Esophagus squamous epithelium (tissue), 4 donors: ENCODE measurements around the gene DCST2.

ENCODE experiments used
- CTCF ChIP-seq, 6 experiments: fragments of 450-650 bp in 4 of 6; fragments of 200-600 bp in 2 of 6; sonication (generic) in 2 of 6; IDR thresholded peaks; one replicate each; pipeline ENCODE4 v1.5.1; 2016 to 2019; ENCODE audit warnings: antibody characterized with exemption in 6 of 6, mild to moderate bottlenecking in 4 of 6, moderate library complexity in 4 of 6
- POLR2A ChIP-seq, 4 donors: fragments of 450-650 bp; IDR thresholded peaks; one replicate each; pipeline ENCODE4 v1.6.1; 2017; ENCODE audit warnings: antibody characterized with exemption in 4 of 4, mild to moderate bottlenecking in 4 of 4, moderate library complexity in 3 of 4

DNA sequence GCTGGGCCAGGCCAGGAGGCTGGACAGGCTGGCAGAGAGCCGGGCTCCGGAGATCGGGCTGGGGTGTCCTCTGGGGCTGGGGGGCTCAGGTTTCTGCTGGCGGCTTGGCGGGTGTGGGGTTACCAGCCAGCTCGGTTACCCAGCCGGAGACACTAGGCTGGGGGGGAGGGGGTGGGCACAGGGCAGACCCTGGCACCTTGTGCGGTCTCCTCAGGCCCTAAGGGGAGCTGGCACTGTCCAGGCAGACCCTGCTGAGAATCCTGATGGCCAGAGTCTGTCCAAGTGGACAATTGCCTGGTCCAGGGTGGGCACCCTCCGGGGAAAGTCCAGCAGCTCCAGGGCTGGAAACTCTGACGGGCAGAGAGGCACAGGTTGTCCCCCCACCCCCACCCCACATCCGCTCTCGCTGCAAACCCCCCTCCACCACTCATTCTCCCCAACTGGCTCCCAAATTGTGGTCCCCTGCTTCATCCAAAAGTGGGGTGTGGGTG lies 24.3 kb downstream of the DCST2 start:
- TF ChIP-seq CTCF (IDR thresholded peaks at IDR 0.05) (no peak), POLR2A (IDR thresholded peaks at IDR 0.05) (no peak)
